PC-9 (cell line): Measurements from ENCODE around the gene STRIT1. TPM values are rescaled to one million over a fixed set of nuclear protein-coding genes. Genes with fewer than 3 reads are reported as not detected.

Experiments
- BruUV-seq: library from RNA; stranded (reverse); fragments of 400-500 nt; replicated peaks from 2 replicates; lab custom pipeline; 2021; lab: Mats Ljungman, UMichigan
- CTCF ChIA-PET: fragments of 300-600 bp; sonication (Branson Sonifier 250); formaldehyde crosslinking; loops from one replicate; lab custom pipeline; 2022; ENCODE audit warnings: antibody characterized with exemption; lab: Charles Lee
- POLR2A ChIA-PET: fragments of 300-600 bp; sonication (Branson Sonifier 250); formaldehyde crosslinking; loops from one replicate; lab custom pipeline; 2022; ENCODE audit warnings: antibody characterized with exemption; ENCODE audit not compliant: unreplicated experiment; lab: Charles Lee
- DNase-seq, 2 experiments: peaks; one replicate each; pipeline versions ENCODE4 v3.0.0 to v3.0.0-alpha.2; 2015 to 2022; ENCODE audit warnings: mixed read lengths in 1 of 2
- H2AFZ ChIP-seq: fragments of 200-600 bp; sonication (generic); 2 replicates; pipeline ENCODE4 v1.8.1; 2017; ENCODE audit warnings: antibody characterized with exemption
- H3F3A ChIP-seq: fragments of 200-600 bp; sonication (generic); 2 replicates; pipeline ENCODE4 v1.8.1; 2017; ENCODE audit warnings: antibody characterized with exemption, mild to moderate bottlenecking, low read depth; ENCODE audit not compliant: insufficient read depth
- H3K27ac ChIP-seq: fragments of 200-600 bp; sonication (generic); 2 replicates; pipeline ENCODE4 v1.6.1; 2016; ENCODE audit warnings: mixed run types
- H3K27me3 ChIP-seq: fragments of 200-600 bp; sonication (generic); 2 replicates; pipeline ENCODE4 v1.6.1; 2016; ENCODE audit warnings: low read depth, mixed run types; ENCODE audit not compliant: insufficient read depth
- H3K36me3 ChIP-seq: fragments of 200-600 bp; sonication (generic); 2 replicates; pipeline ENCODE4 v1.6.1; 2016; ENCODE audit warnings: low read depth, mixed run types
- H3K4me1 ChIP-seq: fragments of 200-600 bp; sonication (generic); replicated peaks from 2 replicates; pipeline ENCODE4 v1.6.1; 2016; ENCODE audit warnings: mixed run types; ENCODE audit not compliant: insufficient read depth
- H3K4me2 ChIP-seq: fragments of 200-600 bp; sonication (generic); 2 replicates; pipeline ENCODE4 v1.6.1; 2017; ENCODE audit warnings: mixed run types
- H3K4me3 ChIP-seq: fragments of 200-600 bp; sonication (generic); 2 replicates; pipeline ENCODE4 v1.6.1; 2016; ENCODE audit warnings: mixed run types
- H3K79me2 ChIP-seq: fragments of 200-600 bp; sonication (generic); 2 replicates; pipeline ENCODE4 v1.6.1; 2017; ENCODE audit warnings: low read depth, mixed run types
- H3K9me2 ChIP-seq: fragments of 200-600 bp; sonication (generic); 2 replicates; pipeline ENCODE4 v1.8.1; 2017; ENCODE audit warnings: mild to moderate bottlenecking; ENCODE audit not compliant: insufficient read depth
- H3K9me3 ChIP-seq: fragments of 200-600 bp; sonication (generic); 2 replicates; pipeline ENCODE4 v1.8.1; 2016; ENCODE audit warnings: low read depth; ENCODE audit not compliant: insufficient read depth
- H4K20me1 ChIP-seq: fragments of 200-600 bp; sonication (generic); 2 replicates; pipeline ENCODE4 v1.8.1; 2017; ENCODE audit not compliant: insufficient read depth
- CTCF ChIP-seq: fragments of 200-600 bp; sonication (generic); conservative IDR thresholded peaks from 2 replicates; pipeline ENCODE4 v1.6.1; 2017; ENCODE audit warnings: mixed run types, antibody characterized with exemption, mild to moderate bottlenecking, moderate library complexity
- EZH2 ChIP-seq: fragments of 200-600 bp; sonication (generic); IDR thresholded peaks from 2 replicates; pipeline ENCODE4 v1.8.0; 2017; ENCODE audit warnings: antibody characterized with exemption, low read depth
- intact Hi-C: fragments of 100-400 bp; cut with micrococcal nuclease; formaldehyde crosslinking; loops from one replicate; pipeline ENCODE4 v1.10.0; 2022; ENCODE audit not compliant: unreplicated experiment
- total RNA-seq: library from RNA; stranded (reverse); gene quantifications from 2 replicates; pipeline ENCODE4 v1.2.3, GENCODE V29; 2021

The STRIT1 gene
- total RNA-seq, 1 experiment from 2014 or later, result not detected

GRCh38 chr3:155244216-155244615 lies 49.3 kb downstream of the STRIT1 start:
- Histone ChIP-seq H3K36me3 (no peaks in the 10 kb centered on the region), H3K4me2 (no peak overlapping the region), H4K20me1 (no peaks in the 10 kb centered on the region), H3K27me3 (no peaks in the 10 kb centered on the region), H3K4me3 (no peak overlapping the region), H3K9me3 (no peaks in the 10 kb centered on the region), H3K79me2 (no peaks in the 10 kb centered on the region), H3K27ac (no peak overlapping the region), H3K9me2 (no peaks in the 10 kb centered on the region), H3K4me1 (no peaks in the 10 kb centered on the region), H3F3A (no peaks in the 10 kb centered on the region), H2AFZ (no peak overlapping the region)
- no peak for DNase-seq
- no TSS peak for BruUV-seq
- ChIA-PET POLR2A (no interaction called here), CTCF (no interaction called here)
- intact Hi-C loops, result no loop called here
- no peak for TF ChIP-seq CTCF
- TF ChIP-seq EZH2, result no peak

GRCh38 chr3:155243512-155243921 lies 50.0 kb downstream of the STRIT1 start:
- no TSS peak for BruUV-seq
- H3K9me3 ChIP-seq, result no peaks in the 10 kb centered on the region
- ChIA-PET POLR2A (no interaction called here), CTCF (no interaction called here)
- H3K4me3 ChIP-seq, result no peak overlapping the region
- H2AFZ ChIP-seq, result no peak overlapping the region
- H3K79me2 ChIP-seq, result no peaks in the 10 kb centered on the region
- no peaks in the 10 kb centered on the region for H3K4me1 ChIP-seq
- no peaks in the 10 kb centered on the region for H3K9me2 ChIP-seq
- H3K27me3 ChIP-seq, result no peaks in the 10 kb centered on the region
- no peaks in the 10 kb centered on the region for H4K20me1 ChIP-seq
- no peak overlapping the region for H3K27ac ChIP-seq
- no peak for DNase-seq
- H3K4me2 ChIP-seq, result no peak overlapping the region
- no peaks in the 10 kb centered on the region for H3K36me3 ChIP-seq
- intact Hi-C loops, result no loop called here
- TF ChIP-seq CTCF (no peak), EZH2 (no peak)
- no peaks in the 10 kb centered on the region for H3F3A ChIP-seq

GRCh38 chr3:155242342-155242741 lies 51.1 kb downstream of the STRIT1 start:
- Histone ChIP-seq H3K4me2 (no peak overlapping the region), H2AFZ (no peak overlapping the region), H3K4me1 (no peaks in the 10 kb centered on the region), H3K4me3 (no peak overlapping the region), H4K20me1 (no peaks in the 10 kb centered on the region), H3K36me3 (no peaks in the 10 kb centered on the region), H3K27ac (no peak overlapping the region), H3K79me2 (no peaks in the 10 kb centered on the region), H3F3A (no peaks in the 10 kb centered on the region), H3K9me3 (no peaks in the 10 kb centered on the region), H3K9me2 (no peaks in the 10 kb centered on the region), H3K27me3 (no peaks in the 10 kb centered on the region)
- ChIA-PET CTCF (no interaction called here), POLR2A (no interaction called here)
- intact Hi-C loops, result no loop called here
- no TSS peak for BruUV-seq
- DNase-seq, result no peak
- TF ChIP-seq CTCF (no peak), EZH2 (no peak)
